ENCODE data around the gene ERC2. TPM values are rescaled to one million over a fixed set of nuclear protein-coding genes. Genes with fewer than 3 reads are reported as not detected.

Gene ERC2
- total RNA-seq, 1 donor, result 0.43 TPM

GRCh38 chr3:56145410-56145809 is 322.9 kb downstream of the ERC2 start:
- no peak overlapping the region for H3K4me3 ChIP-seq (ENCODE audit: low read depth, low read length)
- DNase-seq (ENCODE audit: low read depth), result no peak
- no peak for TF ChIP-seq CTCF (IDR thresholded peaks at IDR 0.05; ENCODE audit: insufficient read depth, low read depth, low read length)

GRCh38 chr3:56144805-56145204 is 323.5 kb downstream of the ERC2 start:
- no peak overlapping the region for H3K4me3 ChIP-seq (ENCODE audit: low read depth, low read length)
- no peak for TF ChIP-seq CTCF (IDR thresholded peaks at IDR 0.05; ENCODE audit: insufficient read depth, low read depth, low read length)
- peak; percentile 31 for DNase-seq (ENCODE audit: low read depth)

- TF ChIP-seq CTCF (IDR thresholded peaks at IDR 0.05; ENCODE audit: insufficient read depth, low read depth, low read length), result no peak
- DNase-seq (ENCODE audit: low read depth), result no peak
- no peak overlapping the region for H3K4me3 ChIP-seq (ENCODE audit: low read depth, low read length)
Observed at GRCh38 chr3:56137415-56137814, 330.9 kb downstream of the ERC2 start.

- DNase-seq (ENCODE audit: low read depth), result no peak
- no peak overlapping the region for H3K4me3 ChIP-seq (ENCODE audit: low read depth, low read length)
- TF ChIP-seq CTCF (IDR thresholded peaks at IDR 0.05; ENCODE audit: insufficient read depth, low read depth, low read length), result no peak
Observed at GRCh38 chr3:56136514-56136913, 331.8 kb downstream of the ERC2 start.

GRCh38 chr3:56135941-56136340 is 332.3 kb downstream of the ERC2 start:
- no peak for DNase-seq (ENCODE audit: low read depth)
- TF ChIP-seq CTCF (IDR thresholded peaks at IDR 0.05; ENCODE audit: insufficient read depth, low read depth, low read length), result no peak
- H3K4me3 ChIP-seq (ENCODE audit: low read depth, low read length), result no peak overlapping the region

- TF ChIP-seq CTCF (IDR thresholded peaks at IDR 0.05; ENCODE audit: insufficient read depth, low read depth, low read length), result no peak
- peak; percentile 68 for DNase-seq (ENCODE audit: low read depth)
- no peak overlapping the region for H3K4me3 ChIP-seq (ENCODE audit: low read depth, low read length)
Observed at GRCh38 chr3:56133423-56133822, 334.8 kb downstream of the ERC2 start.

GRCh38 chr3:56132762-56133161 is 335.5 kb downstream of the ERC2 start:
- no peak overlapping the region for H3K4me3 ChIP-seq (ENCODE audit: low read depth, low read length)
- TF ChIP-seq CTCF (IDR thresholded peaks at IDR 0.05; ENCODE audit: insufficient read depth, low read depth, low read length), result no peak
- DNase-seq (ENCODE audit: low read depth), result no peak

All from fibroblast of villous mesenchyme (primary cell).